Upper lobe of left lung (tissue), 6 donors: ENCODE results near the gene TMEM132A. TPM values are rescaled to one million over a fixed set of nuclear protein-coding genes. Genes with fewer than 3 reads are reported as not detected.

Source experiments
- ATAC-seq, 2 donors: fragments of 200-7000 bp; cut with Tn5 transposase; one replicate each; pipeline ENCODE4 v1.9.1; 2022; ENCODE audit warnings: mild to moderate bottlenecking in 2 of 2, moderate library complexity in 2 of 2; ENCODE audit not compliant: low FRiP score in 2 of 2
- DNase-seq, 2 donors: peaks; one replicate each; pipeline ENCODE4 v3.0.0-alpha.2; 2019 to 2020
- H3K27ac ChIP-seq, 4 donors: fragments of 200-600 bp; sonication (generic); one replicate each; pipeline ENCODE4 v1.5.1; 2016 to 2019
- H3K27me3 ChIP-seq, 4 donors: fragments of 200-600 bp; sonication (generic); one replicate each; pipeline ENCODE4 v1.5.1; 2017 to 2019
- H3K36me3 ChIP-seq, 4 donors: fragments of 200-600 bp; sonication (generic); one replicate each; pipeline ENCODE4 v1.5.1; 2016 to 2019
- H3K4me1 ChIP-seq, 4 donors: fragments of 200-600 bp; sonication (generic); one replicate each; pipeline ENCODE4 v1.5.1; 2018 to 2019
- H3K4me3 ChIP-seq, 4 donors: fragments of 200-600 bp; sonication (generic); one replicate each; pipeline ENCODE4 v1.5.1; 2017 to 2019; ENCODE audit warnings: mild to moderate bottlenecking in 2 of 4, moderate library complexity in 1 of 4
- H3K9me3 ChIP-seq, 4 donors: fragments of 200-600 bp; sonication (generic); one replicate each; pipeline ENCODE4 v1.5.1; 2018 to 2019
- EP300 ChIP-seq, 4 donors: sonication (generic); formaldehyde crosslinking; IDR thresholded peaks; one replicate each; pipeline ENCODE4 v1.5.1; 2017; ENCODE audit warnings: antibody characterized with exemption in 4 of 4, control low read depth in 2 of 4
- POLR2A ChIP-seq, 4 donors: fragments of 450-650 bp; IDR thresholded peaks; one replicate each; pipeline ENCODE4 v1.5.1; 2016 to 2017; ENCODE audit warnings: antibody characterized with exemption in 4 of 4, mild to moderate bottlenecking in 2 of 4
- POLR2AphosphoS5 ChIP-seq, 2 donors: sonication (generic); formaldehyde crosslinking; IDR thresholded peaks; one replicate each; pipeline ENCODE4 v1.5.1; 2017; ENCODE audit warnings: antibody characterized with exemption in 2 of 2
- WGBS, 2 donors: methylation state at CpG; one replicate each; pipeline ENCODE4 v1.1.5; 2017 to 2018; 5-methylcytosine and 5-hydroxymethylcytosine counted together
- total RNA-seq, 6 donors: library from RNA; depleted of rRNA in 4 of 6; stranded (reverse); fragments of >200 nt in 4 of 6; gene quantifications; one replicate each; pipeline versions ENCODE4 v1.1.0 to v1.2.1, GENCODE V29; 2016 to 2021
- TF ChIP-seq, protein P1 (sequence below), 6 experiments: fragments of 450-650 bp in 4 of 6; fragments of 200-600 bp in 2 of 6; sonication (generic) in 2 of 6; IDR thresholded peaks; one replicate each; pipeline ENCODE4 v1.5.1; 2016 to 2019; ENCODE audit warnings: antibody characterized with exemption in 6 of 6
- donor health status: DM: no; HTN: no; CAD: no; lungs with moderate emphysema.
- donor health status: DM: no; HTN: yes; CAD: no; lungs with severe emphysema.

TMEM132A gene
- total RNA-seq, 6 donors from 2014 or later = 3.6 to 18.2 (median 9.4) TPM

- TF ChIP-seq EP300 (IDR thresholded peaks at IDR 0.05) = no peak
- TF ChIP-seq POLR2AphosphoS5 (IDR thresholded peaks at IDR 0.05) = no peak
- no peak for TF ChIP-seq POLR2A (IDR thresholded peaks at IDR 0.05)
- TF ChIP-seq, protein P1, sequence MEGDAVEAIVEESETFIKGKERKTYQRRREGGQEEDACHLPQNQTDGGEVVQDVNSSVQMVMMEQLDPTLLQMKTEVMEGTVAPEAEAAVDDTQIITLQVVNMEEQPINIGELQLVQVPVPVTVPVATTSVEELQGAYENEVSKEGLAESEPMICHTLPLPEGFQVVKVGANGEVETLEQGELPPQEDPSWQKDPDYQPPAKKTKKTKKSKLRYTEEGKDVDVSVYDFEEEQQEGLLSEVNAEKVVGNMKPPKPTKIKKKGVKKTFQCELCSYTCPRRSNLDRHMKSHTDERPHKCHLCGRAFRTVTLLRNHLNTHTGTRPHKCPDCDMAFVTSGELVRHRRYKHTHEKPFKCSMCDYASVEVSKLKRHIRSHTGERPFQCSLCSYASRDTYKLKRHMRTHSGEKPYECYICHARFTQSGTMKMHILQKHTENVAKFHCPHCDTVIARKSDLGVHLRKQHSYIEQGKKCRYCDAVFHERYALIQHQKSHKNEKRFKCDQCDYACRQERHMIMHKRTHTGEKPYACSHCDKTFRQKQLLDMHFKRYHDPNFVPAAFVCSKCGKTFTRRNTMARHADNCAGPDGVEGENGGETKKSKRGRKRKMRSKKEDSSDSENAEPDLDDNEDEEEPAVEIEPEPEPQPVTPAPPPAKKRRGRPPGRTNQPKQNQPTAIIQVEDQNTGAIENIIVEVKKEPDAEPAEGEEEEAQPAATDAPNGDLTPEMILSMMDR (IDR thresholded peaks at IDR 0.05) = no peak
- Histone ChIP-seq H3K36me3 (peaks cover 13 to 27% (median 21%) of the 10 kb centered on the region in 4 donors), H3K27me3 (peaks cover 2 to 10% (median 8%) of the 10 kb centered on the region in 4 donors), H3K9me3 (no peaks in the 10 kb centered on the region), H3K27ac (no peak overlapping the region), H3K4me1 (peaks cover 12 to 25% (median 19%) of the 10 kb centered on the region in 4 donors), H3K4me3 (no peak overlapping the region)
- DNase-seq (no peak), ATAC-seq (no peak)
- 59 to 77% methylated on average over 6 of the region's 6 CpGs for WGBS, 2 donors
Measured at GRCh38 chr11:60925868-60926267, 1.6 kb downstream of the TMEM132A start.

- no peak for TF ChIP-seq POLR2A (IDR thresholded peaks at IDR 0.05)
- TF ChIP-seq, protein P1 (IDR thresholded peaks at IDR 0.05) = no peak
- WGBS, 2 donors = 92 to 95% methylated on average over 8 of the region's 8 CpGs
- Histone ChIP-seq H3K4me3 (no peak overlapping the region), H3K27me3 (peaks cover 2 to 10% (median 8%) of the 10 kb centered on the region in 4 donors), H3K4me1 (peaks cover 12 to 25% (median 19%) of the 10 kb centered on the region in 4 donors), H3K27ac (no peak overlapping the region), H3K36me3 (peaks cover 7 to 20% (median 15%) of the 10 kb centered on the region in 4 donors), H3K9me3 (no peaks in the 10 kb centered on the region)
- no peak for ATAC-seq
- no peak for DNase-seq
Measured at GRCh38 chr11:60926500-60926899, 2.2 kb downstream of the TMEM132A start.

DNA sequence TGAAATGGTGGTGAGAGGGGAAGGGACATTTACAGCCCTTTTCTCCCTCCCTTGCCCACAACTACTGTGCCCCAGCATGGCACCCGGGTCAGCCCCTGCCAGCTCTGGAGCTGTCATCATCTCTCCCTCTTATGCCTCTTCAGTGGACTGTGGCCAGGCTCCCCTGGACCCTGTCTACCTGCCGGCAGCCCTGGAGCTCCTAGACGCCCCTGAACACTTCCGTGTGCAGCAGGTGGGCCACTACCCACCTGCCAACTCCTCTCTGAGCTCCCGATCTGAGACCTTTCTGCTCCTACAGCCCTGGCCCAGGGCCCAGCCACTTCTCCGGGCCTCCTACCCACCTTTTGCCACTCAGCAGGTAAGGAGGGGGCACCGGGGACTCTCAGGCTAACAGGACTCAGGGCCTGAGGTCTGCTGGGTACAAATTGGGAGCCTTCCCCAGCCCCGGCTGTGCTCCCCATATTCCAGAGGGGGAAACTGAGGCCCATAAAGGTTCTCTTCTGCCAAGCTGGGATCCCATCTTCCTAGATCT, 2.9 kb downstream of the TMEM132A start:
- DNase-seq = peak in 1 of 2 donors; percentile 38
- H3K27me3 ChIP-seq = peaks cover 2 to 10% (median 8%) of the 10 kb centered on the region in 4 donors
- TF ChIP-seq POLR2AphosphoS5 (IDR thresholded peaks at IDR 0.05) = no peak
- TF ChIP-seq, protein P1 (IDR thresholded peaks at IDR 0.05) = no peak
- TF ChIP-seq POLR2A (IDR thresholded peaks at IDR 0.05) = no peak
- TF ChIP-seq EP300 (IDR thresholded peaks at IDR 0.05) = no peak
- no peak for ATAC-seq
- peaks cover under 1 to 14% (median 8%) of the 10 kb centered on the region in 4 donors for H3K36me3 ChIP-seq
- no peak overlapping the region for H3K27ac ChIP-seq
- no peak overlapping the region for H3K4me3 ChIP-seq
- WGBS, 2 donors = 92 to 95% methylated on average over 4 to 8 of the region's 8 CpGs
- peaks cover 12 to 25% (median 19%) of the 10 kb centered on the region in 4 donors for H3K4me1 ChIP-seq
- H3K9me3 ChIP-seq = no peaks in the 10 kb centered on the region

DNA sequence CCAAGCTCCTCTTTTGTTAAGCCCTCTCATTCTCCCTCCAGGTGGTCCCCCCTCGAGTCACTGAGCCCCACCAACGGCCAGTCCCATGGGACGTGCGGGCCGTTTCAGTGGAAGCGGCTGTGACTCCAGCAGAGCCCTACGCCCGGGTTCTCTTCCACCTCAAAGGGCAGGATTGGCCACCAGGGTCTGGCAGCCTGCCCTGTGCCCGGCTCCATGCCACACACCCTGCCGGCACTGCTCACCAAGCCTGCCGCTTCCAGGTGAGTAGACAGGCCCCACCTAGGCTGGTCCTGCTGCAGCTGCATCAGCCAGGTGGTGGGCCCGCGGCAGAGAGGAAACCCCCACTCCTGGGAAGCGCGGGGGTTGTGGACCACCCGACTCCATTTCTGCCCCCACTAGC, 3.3 kb downstream of the TMEM132A start:
- peak in 1 of 2 donors; percentile 52 for DNase-seq
- WGBS, 2 donors = 84 to 90% methylated on average over 15 to 16 of the region's 16 CpGs
- no peak for ATAC-seq
- Histone ChIP-seq H3K9me3 (no peaks in the 10 kb centered on the region), H3K27ac (no peak overlapping the region), H3K27me3 (peaks cover 2 to 10% (median 8%) of the 10 kb centered on the region in 4 donors), H3K4me1 (peaks cover 12 to 25% (median 19%) of the 10 kb centered on the region in 4 donors), H3K36me3 (peaks cover 0 to 9% (median 4%) of the 10 kb centered on the region in 4 donors), H3K4me3 (no peak overlapping the region)
- TF ChIP-seq EP300 (IDR thresholded peaks at IDR 0.05) (no peak), POLR2AphosphoS5 (IDR thresholded peaks at IDR 0.05) (no peak)

- no peaks in the 10 kb centered on the region for H3K36me3 ChIP-seq
- H3K4me3 ChIP-seq = no peak overlapping the region
- DNase-seq (peak in 1 of 2 donors; percentile 77), ATAC-seq (no peak)
- peaks cover 2 to 10% (median 8%) of the 10 kb centered on the region in 4 donors for H3K27me3 ChIP-seq
- H3K27ac ChIP-seq = no peak overlapping the region
- no peak for TF ChIP-seq POLR2AphosphoS5 (IDR thresholded peaks at IDR 0.05)
- 94 to 95% methylated on average over 10 to 18 of the region's 20 CpGs for WGBS, 2 donors
- no peaks in the 10 kb centered on the region for H3K9me3 ChIP-seq
- H3K4me1 ChIP-seq = peaks cover 12 to 25% (median 19%) of the 10 kb centered on the region in 4 donors
Measured at GRCh38 chr11:60928563-60929001, 4.3 kb downstream of the TMEM132A start.

GRCh38 chr11:60929764-60930163, 5.5 kb downstream of the TMEM132A start:
- ATAC-seq (no peak), DNase-seq (no peak)
- peaks cover under 1 to 5% (median 2%) of the 10 kb centered on the region in 4 donors for H3K27me3 ChIP-seq
- H3K27ac ChIP-seq = no peak overlapping the region
- TF ChIP-seq EP300 (IDR thresholded peaks at IDR 0.05) (no peak), POLR2A (IDR thresholded peaks at IDR 0.05) (no peak)
- TF ChIP-seq, protein P1 (IDR thresholded peaks at IDR 0.05) = no peak
- no peaks in the 10 kb centered on the region for H3K9me3 ChIP-seq
- H3K4me3 ChIP-seq = no peak overlapping the region
- no peaks in the 10 kb centered on the region for H3K36me3 ChIP-seq
- 83% methylated on average over 4 of the region's 4 CpGs for WGBS, 2 donors
- H3K4me1 ChIP-seq = peaks cover 6 to 13% (median 10%) of the 10 kb centered on the region in 4 donors
